ENCODE data around the gene TXNDC15. TPM values are rescaled to one million over a fixed set of nuclear protein-coding genes. Genes with fewer than 3 reads are reported as not detected.

TXNDC15 gene
- polyA plus RNA-seq, 1 of the 3 experiments (the other 2 are of a cell fraction), result 112 TPM

DNA sequence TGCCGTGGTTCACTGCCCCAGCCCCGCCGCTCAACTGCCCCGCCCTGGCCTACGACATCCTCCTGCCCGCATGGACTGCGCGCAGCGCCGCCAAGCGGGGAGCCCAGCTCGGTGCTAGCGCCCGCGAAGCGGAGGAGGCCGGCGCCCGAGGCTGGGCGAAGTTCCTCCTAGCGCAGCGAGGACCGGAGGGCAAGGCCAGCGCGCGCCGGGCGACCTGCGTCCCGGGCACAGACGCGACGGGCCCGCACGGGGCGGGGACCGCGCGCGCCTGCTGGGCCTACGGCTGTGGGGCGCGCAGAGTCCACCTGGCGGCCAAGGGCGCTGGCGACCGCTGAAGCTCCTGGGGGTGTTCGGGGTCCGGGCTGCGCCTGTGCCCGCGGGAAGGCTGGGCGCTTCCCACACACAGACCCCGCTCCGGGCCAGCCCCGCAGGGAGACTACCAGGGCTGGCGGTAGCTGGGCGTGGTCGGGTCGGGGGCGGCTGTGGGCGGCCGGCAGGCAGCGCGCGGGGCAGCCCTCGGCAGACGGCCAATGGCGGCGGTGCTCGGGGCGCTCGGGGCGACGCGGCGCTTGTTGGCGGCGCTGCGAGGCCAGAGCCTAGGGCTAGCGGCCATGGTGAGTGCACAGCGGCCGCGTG lies 30.6 kb downstream of the TXNDC15 start, which contains the start of gene PCBD2 (continued):
- TF ChIP-seq MXI1 (IDR thresholded peaks at IDR 0.05; ENCODE audit: low read depth, low read length) (0 out of 2 replicates have a peak, but pooled peaks have one; percentile 44), TCF12 (IDR thresholded peaks at IDR 0.05) (0 out of 2 replicates have a peak, but pooled peaks have one; percentile 20), FOSL2 (IDR thresholded peaks at IDR 0.05; ENCODE audit: borderline replicate concordance, low read depth) (no peak; the same call in 1 of the 2 replicates)
- TF ChIP-seq, protein P1, sequence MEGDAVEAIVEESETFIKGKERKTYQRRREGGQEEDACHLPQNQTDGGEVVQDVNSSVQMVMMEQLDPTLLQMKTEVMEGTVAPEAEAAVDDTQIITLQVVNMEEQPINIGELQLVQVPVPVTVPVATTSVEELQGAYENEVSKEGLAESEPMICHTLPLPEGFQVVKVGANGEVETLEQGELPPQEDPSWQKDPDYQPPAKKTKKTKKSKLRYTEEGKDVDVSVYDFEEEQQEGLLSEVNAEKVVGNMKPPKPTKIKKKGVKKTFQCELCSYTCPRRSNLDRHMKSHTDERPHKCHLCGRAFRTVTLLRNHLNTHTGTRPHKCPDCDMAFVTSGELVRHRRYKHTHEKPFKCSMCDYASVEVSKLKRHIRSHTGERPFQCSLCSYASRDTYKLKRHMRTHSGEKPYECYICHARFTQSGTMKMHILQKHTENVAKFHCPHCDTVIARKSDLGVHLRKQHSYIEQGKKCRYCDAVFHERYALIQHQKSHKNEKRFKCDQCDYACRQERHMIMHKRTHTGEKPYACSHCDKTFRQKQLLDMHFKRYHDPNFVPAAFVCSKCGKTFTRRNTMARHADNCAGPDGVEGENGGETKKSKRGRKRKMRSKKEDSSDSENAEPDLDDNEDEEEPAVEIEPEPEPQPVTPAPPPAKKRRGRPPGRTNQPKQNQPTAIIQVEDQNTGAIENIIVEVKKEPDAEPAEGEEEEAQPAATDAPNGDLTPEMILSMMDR (IDR thresholded peaks at IDR 0.05), result peak; percentile 80

DNA sequence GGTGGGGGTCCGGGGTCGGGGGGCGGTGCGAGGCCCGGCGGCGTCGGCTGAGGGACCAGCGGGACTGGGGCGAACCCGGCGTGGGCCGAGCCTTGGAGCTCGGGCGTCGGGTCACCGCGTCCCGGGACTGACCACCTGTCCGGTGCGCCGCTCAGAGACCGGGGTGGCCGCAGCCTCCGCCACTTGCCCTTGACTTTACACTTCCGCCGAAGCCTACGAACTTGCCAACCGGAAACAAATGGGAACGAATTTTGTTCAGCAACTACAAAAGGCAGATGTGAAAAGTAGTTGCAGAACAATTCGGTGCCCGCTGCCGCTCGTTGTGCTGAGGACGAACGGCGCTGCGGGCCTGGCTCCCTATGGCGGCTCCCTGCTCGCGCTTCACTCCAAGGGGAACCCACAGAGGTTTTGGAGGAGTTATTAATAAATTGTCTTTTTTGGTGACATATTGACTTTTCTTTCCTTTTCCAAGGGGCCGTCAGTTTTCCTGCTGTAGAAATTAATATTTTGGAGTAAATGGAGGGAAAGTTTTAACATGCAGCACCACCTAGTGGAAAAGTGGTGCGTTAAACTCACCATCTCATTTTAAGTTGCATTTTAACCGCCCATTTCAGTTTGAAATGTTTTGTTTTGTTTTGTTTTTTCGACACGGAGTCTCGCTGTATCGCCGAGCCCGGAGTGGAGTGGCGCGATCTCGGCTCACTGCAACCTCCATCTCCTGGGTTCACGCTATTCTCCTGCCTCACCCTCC lies 31.2 kb downstream of the TXNDC15 start:
- H3K4me3 ChIP-seq (ENCODE audit: low read depth in 2 of 2, low read length in 1 of 2), result peak overlapping the region; percentile 60 to 78
- no peaks in the 10 kb centered on the region for H3K9me2 ChIP-seq
- H3K27me3 ChIP-seq (ENCODE audit: insufficient read depth), result no peaks in the 10 kb centered on the region
- no peaks in the 10 kb centered on the region for H3K4me1 ChIP-seq (ENCODE audit: control insufficient read depth in 1 of 2, insufficient read depth in 2 of 2, low read depth in 1 of 2, low read length in 1 of 2)
- H3F3A ChIP-seq (replicated peaks; ENCODE audit: insufficient read depth), result peaks cover 17% of the 10 kb centered on the region
- no peak for TF ChIP-seq MEF2A (IDR thresholded peaks at IDR 0.05; ENCODE audit: borderline replicate concordance, low read depth)
- peak; percentile 82; the same call in 1 of the 2 replicates for TF ChIP-seq FOXM1 (IDR thresholded peaks at IDR 0.05; ENCODE audit: low read depth)
- TF ChIP-seq RAD21 (IDR thresholded peaks at IDR 0.05; ENCODE audit: low read length), result peak; percentile 71
- TF ChIP-seq, protein P1 (IDR thresholded peaks at IDR 0.05), result peak; percentile 90
- TF ChIP-seq NRF1 (IDR thresholded peaks at IDR 0.05; ENCODE audit: low read depth, low read length), result no peak
- TF ChIP-seq, protein P2, sequence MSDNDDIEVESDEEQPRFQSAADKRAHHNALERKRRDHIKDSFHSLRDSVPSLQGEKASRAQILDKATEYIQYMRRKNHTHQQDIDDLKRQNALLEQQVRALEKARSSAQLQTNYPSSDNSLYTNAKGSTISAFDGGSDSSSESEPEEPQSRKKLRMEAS (IDR thresholded peaks at IDR 0.05; ENCODE audit: low read depth), result 0 out of 2 replicates have a peak, but pooled peaks have one; percentile 37
- peak; percentile 52 for TF ChIP-seq GABPA (IDR thresholded peaks at IDR 0.05; ENCODE audit: low read depth)
- TF ChIP-seq EP300 (IDR thresholded peaks at IDR 0.05; ENCODE audit: borderline replicate concordance in 1 of 2, low read depth in 1 of 2, low read length in 1 of 2), result 0 out of 4 replicates have a peak, but pooled peaks of 1 of the 2 experiments have one; percentile 11
- no peak for TF ChIP-seq CHD2 (IDR thresholded peaks at IDR 0.05; ENCODE audit: low read length, partially characterized antibody)
- peak; percentile 38 for TF ChIP-seq SMC3 (IDR thresholded peaks at IDR 0.05; ENCODE audit: low read depth, low read length)
- ChIA-PET CTCF (interaction anchor here (0.7 to 2.9 kb wide), 57 partner anchors 11 to 534 kb away, joined by 3 to 25 read pairs (median 4); partner anchors contain the start of genes C5orf24, CAMLG, DDX46 and PITX1), POLR2A (interaction anchor here (0.5 to 2.5 kb wide), 11 partner anchors 11 to 332 kb away, joined by 3 to 17 read pairs (median 4); partner anchors contain the start of genes C5orf24, CAMLG, DDX46 and TXNDC15)
- H3K79me2 ChIP-seq (ENCODE audit: insufficient read depth), result peaks cover 10% of the 10 kb centered on the region
- DNase-seq, result peak; percentile 66
- H3K9me3 ChIP-seq, result no peaks in the 10 kb centered on the region
- peak overlapping the region; percentile 90 for H2AFZ ChIP-seq (ENCODE audit: low read depth)
- peak overlapping the region; percentile 93 for H3K9ac ChIP-seq
- WGBS (ENCODE audit: low lambda C conversion rate), result 2% methylated on average over 35 of the region's 54 CpGs
- no peaks in the 10 kb centered on the region for H4K20me1 ChIP-seq (ENCODE audit: insufficient read depth)
- H3K36me3 ChIP-seq (replicated peaks in 1 of 2; ENCODE audit: control insufficient read depth in 1 of 2, insufficient read depth in 2 of 2, low read length in 1 of 2), result peaks cover 3 to 14% of the 10 kb centered on the region in 2 experiments
- H3K4me2 ChIP-seq, result peak overlapping the region; percentile 86
- H3K27ac ChIP-seq (ENCODE audit: low read depth in 2 of 2, low read length in 1 of 2), result peak overlapping the region; percentile 87 to 88

Measured in SK-N-SH (cell line).